GM21360 (cell line): Measurements from ENCODE around the gene ATG10.
"Not testable (repeated sequence)": the region's sequence is repeated elsewhere in the genome, so short reads cannot be mapped to it uniquely, and the experiment has no call there.

Experiments used
- ATAC-seq: cut with Tn5 transposase; IDR thresholded peaks from one replicate; pipeline ENCODE4 v1.9.1; 2021; ENCODE audit warnings: mild to moderate bottlenecking, moderate library complexity; ENCODE audit not compliant: unreplicated experiment

Gene ATG10

DNA sequence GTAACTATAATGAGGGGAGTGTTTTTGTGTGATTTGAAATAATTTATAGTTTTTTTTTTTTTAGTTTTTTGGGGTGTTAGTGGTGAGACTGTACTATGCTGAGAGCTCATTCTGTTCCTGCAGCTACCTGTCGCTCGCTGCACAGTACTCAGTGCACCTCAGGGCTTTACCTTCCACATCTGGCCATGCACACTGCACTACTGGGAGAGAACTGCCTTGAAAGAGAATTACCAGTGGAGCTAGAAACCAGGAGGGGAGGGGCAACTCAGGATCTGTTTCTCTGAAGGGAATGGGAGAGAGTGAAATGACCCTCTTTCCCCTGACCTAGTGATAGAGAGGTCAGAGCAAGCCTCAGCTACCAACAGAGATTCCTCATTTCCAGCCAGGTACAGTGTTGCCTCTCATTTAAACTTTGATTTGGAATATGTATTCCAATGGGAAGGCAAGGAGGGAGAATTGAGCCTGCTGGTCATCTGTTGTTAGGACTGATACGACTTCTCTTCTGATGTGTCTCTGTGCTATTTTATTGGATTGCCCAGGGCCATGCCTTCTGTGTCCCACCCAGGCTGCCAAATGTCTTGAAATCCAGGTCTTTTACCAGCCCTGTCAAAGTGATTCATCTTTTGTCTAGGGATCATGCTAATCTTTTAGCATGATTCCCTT, 8.9 kb downstream of the ATG10 start:
- ATAC-seq, result no peak

- not testable (repeated sequence) for ATAC-seq
These were observed 10.4 kb downstream of the ATG10 start for GRCh38 chr5:81982172-81982685.

GRCh38 chr5:81983148-81983547, 11.3 kb downstream of the ATG10 start:
- ATAC-seq, result not testable (repeated sequence)

GRCh38 chr5:81983563-81983962, 11.7 kb downstream of the ATG10 start:
- ATAC-seq, result not testable (repeated sequence)

- no peak for ATAC-seq
These were observed 14.3 kb downstream of the ATG10 start for GRCh38 chr5:81986126-81986525.

DNA sequence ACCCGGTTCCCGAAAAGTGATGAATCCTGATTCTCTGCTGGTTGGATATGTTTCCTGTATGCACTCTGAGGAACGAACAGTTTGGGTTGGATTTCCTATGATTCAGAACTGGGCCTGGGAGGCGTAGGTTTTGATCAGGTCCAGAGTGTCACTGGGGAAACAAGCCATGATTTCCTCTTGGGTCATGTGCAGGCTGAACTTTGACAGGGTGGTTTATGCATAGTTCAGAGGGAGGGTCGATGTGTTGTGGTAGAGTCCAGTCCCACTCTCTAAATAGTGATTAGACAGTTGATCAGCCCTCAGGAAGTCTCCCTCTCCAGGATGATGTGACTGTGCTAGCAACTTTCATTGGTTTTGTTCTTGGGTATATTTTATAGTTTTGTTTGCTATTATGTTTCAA, 17.4 kb downstream of the ATG10 start:
- ATAC-seq, result no peak

DNA sequence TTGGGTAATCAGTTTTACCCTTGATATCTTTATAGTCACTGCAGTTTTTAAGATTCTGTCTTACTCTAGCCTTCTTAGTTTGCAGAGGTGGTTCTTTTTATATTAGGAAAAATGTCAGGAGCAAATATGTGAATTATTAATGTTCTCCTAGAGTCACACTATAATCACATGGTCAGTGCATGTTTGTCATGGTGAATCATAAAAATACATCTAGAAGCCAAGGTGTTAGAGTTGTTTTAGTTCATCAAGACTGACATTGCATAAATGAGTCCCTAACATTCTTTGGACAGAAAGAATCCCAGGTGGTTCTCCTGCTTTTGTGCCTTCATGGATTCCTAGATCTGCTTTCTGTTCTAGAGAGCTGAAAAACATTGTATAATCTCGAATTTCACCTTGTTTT, 22.9 kb downstream of the ATG10 start:
- no peak for ATAC-seq

GRCh38 chr5:81995407-81995806, 23.6 kb downstream of the ATG10 start:
- no peak for ATAC-seq

GRCh38 chr5:82004511-82004910, 32.7 kb downstream of the ATG10 start:
- ATAC-seq, result no peak

GRCh38 chr5:82009869-82010268, 38.0 kb downstream of the ATG10 start:
- ATAC-seq, result not testable (repeated sequence)

GRCh38 chr5:82010696-82011095, 38.9 kb downstream of the ATG10 start:
- no peak for ATAC-seq

DNA sequence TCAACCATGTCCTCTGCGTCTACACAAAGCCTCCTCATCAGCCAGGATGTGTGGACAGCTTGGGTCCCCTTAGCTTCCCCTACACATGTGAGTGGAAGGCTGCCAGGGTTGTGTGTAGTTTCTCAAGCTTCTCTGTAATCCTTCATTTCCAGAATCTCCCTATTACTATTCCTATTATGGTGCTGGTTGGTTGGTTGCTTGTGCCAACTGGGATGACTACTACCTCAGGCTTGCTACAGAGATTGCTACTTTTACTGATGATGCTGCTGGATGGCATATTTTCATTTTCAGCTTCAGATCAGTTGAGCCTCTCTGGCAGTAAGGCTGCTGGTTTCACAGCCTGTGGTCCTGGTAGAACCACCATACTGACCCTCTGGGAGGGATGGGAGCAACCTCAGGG, 39.9 kb downstream of the ATG10 start:
- ATAC-seq, result no peak

- ATAC-seq, result not testable (repeated sequence)
These were observed 42.8 kb downstream of the ATG10 start for GRCh38 chr5:82014644-82015043.

DNA sequence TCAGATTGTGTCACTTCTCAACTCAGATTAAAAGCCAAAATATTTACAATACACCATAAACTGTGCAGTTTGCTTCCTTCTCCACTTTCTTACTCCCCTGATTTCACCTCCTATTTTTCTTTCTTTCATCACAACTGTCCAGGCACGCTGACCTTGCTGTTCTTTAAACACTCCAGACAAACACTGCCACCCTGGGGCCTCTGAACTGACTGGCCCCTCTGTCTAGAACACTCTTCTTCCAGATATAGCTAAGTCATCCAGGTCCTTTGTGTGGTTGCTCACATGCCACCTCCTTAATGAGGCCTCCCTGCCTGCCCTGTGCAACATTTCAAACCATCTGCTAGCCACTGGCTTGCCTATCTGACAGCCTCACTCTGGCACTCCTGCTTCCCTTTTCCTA, 46.6 kb downstream of the ATG10 start:
- ATAC-seq, result no peak

DNA sequence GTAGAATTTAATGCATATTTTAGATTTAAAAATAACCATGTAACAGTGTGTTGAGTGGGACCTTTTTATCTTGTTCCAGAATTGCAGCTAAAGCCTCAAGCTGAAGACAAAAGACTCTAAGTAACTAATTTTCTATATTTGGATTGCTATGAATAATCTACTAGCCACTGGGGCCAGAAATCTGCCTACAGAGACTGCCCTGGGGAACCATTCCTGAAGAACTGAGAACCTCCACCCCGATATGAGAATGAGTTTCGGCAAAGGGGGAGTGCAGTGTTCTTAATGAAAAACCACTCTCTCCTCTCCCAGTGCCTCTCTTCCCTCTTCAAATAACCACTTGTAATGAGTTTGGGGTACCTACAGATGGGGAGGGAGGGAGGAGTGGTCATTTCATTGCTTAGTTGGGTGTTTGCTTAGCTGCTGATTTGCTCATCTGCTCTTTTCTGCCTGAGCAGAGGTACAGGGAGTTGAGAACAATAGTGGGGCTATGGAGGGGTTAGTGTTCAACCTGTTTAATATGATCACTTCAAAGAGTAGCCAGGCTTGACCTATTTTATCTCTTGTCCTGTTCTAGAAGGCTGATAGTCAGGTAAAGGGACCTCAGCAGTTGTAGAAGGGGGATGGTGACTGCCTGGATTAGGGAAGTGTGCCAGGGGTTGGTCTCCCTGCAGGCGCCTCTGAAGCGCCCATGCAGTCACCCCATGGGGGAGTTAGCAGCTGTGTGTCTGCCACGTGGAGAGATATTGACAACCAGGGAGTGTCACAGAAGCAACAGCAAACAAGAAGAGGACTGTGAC, 47.7 kb downstream of the ATG10 start:
- no peak for ATAC-seq

GRCh38 chr5:82022499-82022898, 50.7 kb downstream of the ATG10 start:
- ATAC-seq, result no peak

DNA sequence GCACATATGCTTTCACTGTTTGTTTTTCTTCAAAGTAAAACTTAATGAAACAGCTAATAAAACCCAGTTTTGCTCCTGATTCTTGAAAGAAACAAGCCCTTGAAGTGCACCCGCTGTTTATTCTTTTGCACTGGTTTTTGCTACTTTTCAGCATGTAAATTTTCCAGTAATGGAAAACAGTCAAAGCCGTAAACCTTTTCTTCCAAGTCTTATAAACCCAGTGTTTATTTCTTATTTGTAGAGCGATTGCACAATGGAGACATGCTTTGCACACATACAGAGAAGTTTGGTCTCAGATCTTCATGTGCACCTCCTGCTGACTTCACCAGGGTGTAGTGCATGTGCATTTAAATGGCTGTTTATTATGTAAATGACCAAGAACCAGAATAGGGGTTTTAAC, 51.8 kb downstream of the ATG10 start:
- ATAC-seq, result no peak

DNA sequence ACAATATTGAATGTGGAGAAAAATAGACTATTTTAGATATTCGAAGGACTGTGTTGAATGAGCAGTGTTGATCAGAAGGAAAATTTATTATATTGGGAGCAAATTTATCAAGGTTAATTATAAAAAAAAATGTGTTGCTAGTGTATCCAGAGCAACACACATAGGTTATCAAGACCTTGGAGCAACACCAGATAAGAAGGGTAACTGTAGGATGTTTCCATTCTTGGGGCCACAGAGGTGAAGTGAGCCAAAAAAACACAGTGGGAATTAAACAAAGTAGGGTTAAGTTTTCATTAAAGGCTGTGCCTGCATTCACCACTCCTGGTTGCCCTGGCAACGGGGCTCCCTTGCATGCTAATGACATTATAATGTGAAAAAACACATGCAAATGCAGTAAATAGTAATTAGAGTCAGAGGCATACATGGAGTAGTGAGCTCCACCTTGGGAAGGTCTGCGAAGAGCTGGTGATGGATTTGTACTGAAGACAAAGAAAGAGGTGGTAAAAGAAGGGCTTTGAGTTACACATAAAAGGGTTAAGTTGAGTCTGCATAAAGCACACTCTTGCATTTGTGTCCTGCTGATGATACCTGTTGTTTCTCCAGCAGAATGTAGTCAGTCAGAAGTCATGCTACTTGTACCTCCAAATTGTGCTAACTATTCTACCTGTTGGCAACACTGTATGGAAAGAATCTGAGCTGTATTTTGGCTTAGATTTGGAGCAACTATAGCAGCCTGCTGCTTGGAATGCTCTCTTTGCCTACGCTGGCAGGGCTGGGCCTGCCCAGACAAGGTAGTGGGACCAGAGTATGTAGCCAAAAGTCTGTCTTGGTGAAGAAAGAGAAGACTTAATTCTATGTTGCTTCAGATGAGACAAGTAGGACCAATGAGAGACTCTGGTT, 59.6 kb downstream of the ATG10 start:
- no peak for ATAC-seq

DNA sequence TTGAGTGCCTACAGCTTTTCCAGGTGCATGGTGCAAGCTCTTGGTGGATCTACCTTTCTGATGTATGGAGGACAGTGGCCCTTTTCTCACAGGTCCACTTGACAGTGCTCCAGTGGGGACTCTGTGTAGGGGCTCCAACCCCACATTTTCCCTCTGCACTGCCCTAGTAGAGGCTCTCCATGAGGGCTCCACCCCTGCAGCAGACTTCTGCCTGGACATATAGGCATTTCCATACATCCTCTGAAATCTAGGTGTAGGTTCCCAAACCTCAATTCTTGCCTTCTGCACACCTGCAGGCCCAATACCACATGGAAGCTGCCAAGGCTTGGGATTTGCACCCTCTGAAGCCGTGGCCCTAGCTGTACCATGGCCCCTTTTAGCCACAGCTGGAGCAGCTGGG, 71.1 kb downstream of the ATG10 start:
- not testable (repeated sequence) for ATAC-seq

DNA sequence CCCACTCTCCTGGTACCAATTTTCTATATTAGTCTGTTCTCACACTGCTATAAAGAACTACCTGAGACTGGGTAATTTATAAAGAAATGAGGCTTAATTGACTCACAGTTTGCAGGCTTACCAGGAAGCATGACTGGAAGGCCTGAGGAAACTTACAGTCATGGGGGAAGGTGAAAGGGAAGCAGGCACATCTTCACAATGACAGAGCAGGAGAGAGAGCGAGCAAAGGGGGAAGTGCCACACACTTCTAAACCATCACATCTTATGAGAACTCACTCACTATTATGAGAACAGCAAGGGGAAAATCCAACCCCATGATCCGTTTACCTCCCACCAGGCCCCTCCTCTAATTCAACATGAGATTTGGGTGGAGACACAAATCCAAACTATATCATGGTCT, 72.2 kb downstream of the ATG10 start:
- no peak for ATAC-seq

DNA sequence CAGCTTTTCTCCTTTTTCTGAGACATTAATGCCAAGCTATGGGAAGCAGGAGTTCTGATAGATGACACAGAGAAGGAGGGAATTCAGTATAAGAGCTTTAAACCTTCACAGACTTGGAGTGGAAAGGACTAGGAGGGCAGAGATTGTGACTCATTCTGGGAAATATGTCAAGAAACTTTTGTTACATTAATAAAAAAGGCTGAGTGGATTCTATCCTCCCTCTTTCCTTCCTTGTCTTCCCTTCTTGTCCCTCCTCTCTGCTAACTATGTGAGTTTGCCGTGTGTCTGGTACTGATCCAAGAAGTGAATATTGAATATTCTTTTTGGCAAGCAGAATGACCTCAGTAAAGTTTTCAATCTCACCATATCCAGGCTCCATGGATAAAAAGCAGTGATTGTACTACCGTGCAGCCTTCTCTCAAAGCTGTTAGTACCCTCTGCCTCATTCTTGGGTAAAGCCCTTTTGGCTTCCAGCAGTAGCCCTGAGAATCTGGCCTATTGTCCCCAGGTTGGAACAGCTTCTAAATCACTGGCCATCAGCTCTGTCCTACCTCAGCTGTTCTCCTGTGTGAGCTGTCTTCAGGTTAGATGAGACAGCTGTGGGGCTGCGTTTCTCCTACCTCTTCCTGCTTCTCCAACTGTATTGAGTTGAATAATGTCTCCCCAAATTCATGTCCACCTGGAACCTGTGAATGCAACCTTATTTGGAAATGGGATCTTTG, 73.9 kb downstream of the ATG10 start:
- ATAC-seq, result no peak
